Erythroblast (primary cell): ENCODE results near the gene L3MBTL2.

ENCODE experiments used
- GATA1 ChIP-seq: IDR thresholded peaks from 2 replicates; pipeline ENCODE4 v1.6.1; 2011; ENCODE audit warnings: low read depth, mild to moderate bottlenecking, control low read depth, low read length, moderate library complexity
- POLR2A ChIP-seq: IDR thresholded peaks from 2 replicates; pipeline ENCODE4 v1.6.1; 2011; ENCODE audit warnings: mild to moderate bottlenecking, low read length

DNA sequence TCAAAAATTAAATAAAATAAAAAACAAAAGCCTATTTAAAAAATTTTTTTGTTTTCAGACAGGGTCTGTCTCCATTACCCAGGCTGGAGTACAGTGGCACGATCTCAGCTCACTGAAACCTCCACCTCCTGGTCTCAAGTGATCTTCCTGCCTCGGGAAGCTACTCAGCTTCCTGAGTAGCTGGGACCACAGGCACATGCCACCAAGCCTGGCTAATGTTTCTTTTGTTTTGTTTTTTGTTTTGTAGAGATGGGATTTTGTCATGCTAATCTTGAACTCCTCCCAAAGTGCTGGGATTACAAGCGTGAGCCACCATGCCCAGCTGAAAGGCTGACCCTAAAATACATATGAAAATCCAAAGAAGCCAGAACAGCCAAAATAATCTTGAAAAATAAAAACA lies 20.4 kb upstream of the L3MBTL2 start:
- TF ChIP-seq POLR2A: no peak
- TF ChIP-seq GATA1: no peak
